Endothelial cell of umbilical vein (primary cell): ENCODE results near the gene C1QTNF4. TPM values are rescaled to one million over a fixed set of nuclear protein-coding genes. Genes with fewer than 3 reads are reported as not detected.

Source experiments
- BruUV-seq: library from RNA; stranded (reverse); fragments of 400-500 nt; replicated peaks from 2 replicates; lab custom pipeline; 2021; lab: Mats Ljungman, UMichigan
- CTCF ChIA-PET: fragments of 300-600, 350-600 bp; sonication (Branson Sonifier 250); formaldehyde crosslinking; loops from one replicate; lab custom pipeline; 2021; ENCODE audit warnings: antibody characterized with exemption, inconsistent platforms; lab: Charles Lee
- POLR2A ChIA-PET: fragments of 300-600, 350-600 bp; sonication (Branson Sonifier 250); formaldehyde crosslinking; loops from one replicate; lab custom pipeline; 2021; ENCODE audit warnings: antibody characterized with exemption, inconsistent platforms; lab: Charles Lee
- DNase-seq: peaks from one replicate; pipeline ENCODE4 v3.0.0-alpha.2; 2011; ENCODE audit warnings: low read depth, low spot score
- FAIRE-seq: peaks from 2 replicates; lab custom pipeline; 2011; peaks lifted over from hg19 to GRCh38; lab: Jason Lieb, UNC
- H2AFZ ChIP-seq: 2 replicates; pipeline ENCODE4 v1.6.0; 2012; ENCODE audit warnings: low read depth, low read length, control low read depth, inconsistent platforms
- H3K27ac ChIP-seq: 2 replicates; pipeline ENCODE4 v1.5.1; 2011; ENCODE audit warnings: low read depth, mild to moderate bottlenecking, control low read depth, low read length, moderate library complexity; ENCODE audit not compliant: insufficient read depth
- H3K27me3 ChIP-seq, 2 experiments: 2 replicates each; pipeline versions ENCODE4 v1.6.0 to v1.6.1; 2011; ENCODE audit warnings: low read length in 2 of 2, mixed read lengths in 1 of 2; ENCODE audit not compliant: control insufficient read depth in 2 of 2, insufficient read depth in 2 of 2
- H3K36me3 ChIP-seq, 2 experiments: 2 replicates in 1 of 2; 3 replicates in 1 of 2; pipeline ENCODE4 v1.5.1; 2011; ENCODE audit warnings: low read length in 2 of 2, mild to moderate bottlenecking in 1 of 2, moderate library complexity in 1 of 2; ENCODE audit not compliant: control insufficient read depth in 2 of 2, insufficient read depth in 2 of 2; ENCODE audit errors: extremely low read depth in 1 of 2
- H3K4me1 ChIP-seq: 3 replicates; pipeline ENCODE4 v1.5.1; 2011; ENCODE audit warnings: mild to moderate bottlenecking, low read length; ENCODE audit not compliant: control insufficient read depth, insufficient read depth; ENCODE audit errors: extremely low read depth
- H3K4me2 ChIP-seq: 2 replicates; pipeline ENCODE4 v1.6.1; 2011; ENCODE audit warnings: low read length, control low read depth, mixed read lengths; ENCODE audit not compliant: insufficient read depth
- H3K4me3 ChIP-seq, 3 experiments: fragments of 200-600 bp in 1 of 3; sonication (generic), shearing (Covaris generic) in 1 of 3; replicated peaks in 1 of 3; 2 replicates each; pipeline ENCODE4 v1.5.1; 2011 to 2016; ENCODE audit warnings: control low read depth in 3 of 3, low read length in 3 of 3, mild to moderate bottlenecking in 2 of 3, inconsistent platforms in 1 of 3, low read depth in 1 of 3, moderate library complexity in 1 of 3; ENCODE audit not compliant: insufficient read depth in 1 of 3
- H3K79me2 ChIP-seq: 2 replicates; pipeline ENCODE4 v1.6.0; 2012; ENCODE audit warnings: low read length, inconsistent platforms; ENCODE audit not compliant: control insufficient read depth, insufficient read depth
- H3K9ac ChIP-seq: replicated peaks from 2 replicates; pipeline ENCODE3; 2011; ENCODE audit warnings: low read length, control low read depth; ENCODE audit not compliant: insufficient read depth; ENCODE audit errors: extremely low read depth
- H3K9me1 ChIP-seq: replicated peaks from 3 replicates; pipeline ENCODE4 v1.6.0; 2011; ENCODE audit warnings: mild to moderate bottlenecking, low read length; ENCODE audit not compliant: control insufficient read depth, insufficient read depth; ENCODE audit errors: extremely low read depth
- H3K9me3 ChIP-seq: replicated peaks from 2 replicates; pipeline ENCODE4 v1.5.1; 2012; ENCODE audit warnings: low read length, inconsistent platforms; ENCODE audit not compliant: control insufficient read depth, insufficient read depth
- H4K20me1 ChIP-seq: replicated peaks from 2 replicates; pipeline ENCODE3; 2011; ENCODE audit warnings: mild to moderate bottlenecking, low read length; ENCODE audit not compliant: control insufficient read depth, insufficient read depth; ENCODE audit errors: extremely low read depth
- CTCF ChIP-seq, 2 donors: IDR thresholded peaks; 1 replicate in 1 of 2; 2 replicates in 1 of 2; pipeline ENCODE4 v1.5.1; 2011; ENCODE audit warnings: low read length in 2 of 2, mild to moderate bottlenecking in 2 of 2, moderate library complexity in 2 of 2, control low read depth in 1 of 2, inconsistent platforms in 1 of 2, low read depth in 1 of 2; ENCODE audit not compliant: insufficient read depth in 1 of 2; ENCODE audit errors: extremely low read depth in 1 of 2
- EZH2 ChIP-seq: IDR thresholded peaks from 2 replicates; pipeline ENCODE4 v1.6.1; 2012; ENCODE audit warnings: borderline replicate concordance, low read depth, mild to moderate bottlenecking, moderate library complexity, low read length, inconsistent platforms; ENCODE audit not compliant: severe bottlenecking
- FOS ChIP-seq: IDR thresholded peaks from 2 replicates; pipeline ENCODE4 v1.6.1; 2011; ENCODE audit warnings: mild to moderate bottlenecking, low read length, moderate library complexity, borderline replicate concordance; ENCODE audit not compliant: insufficient read depth
- GATA2 ChIP-seq: IDR thresholded peaks from 2 replicates; pipeline ENCODE4 v1.7.0; 2011; ENCODE audit warnings: low read depth, mild to moderate bottlenecking, moderate library complexity, mixed read lengths, low read length; ENCODE audit not compliant: insufficient read length, insufficient read depth
- JUN ChIP-seq: IDR thresholded peaks from 2 replicates; pipeline ENCODE4 v1.6.1; 2011; ENCODE audit warnings: borderline replicate concordance, low read depth; ENCODE audit not compliant: insufficient read length, insufficient read depth
- MAX ChIP-seq: IDR thresholded peaks from 2 replicates; pipeline ENCODE4 v1.6.1; 2011; ENCODE audit not compliant: insufficient read depth, insufficient read length
- MYC ChIP-seq: IDR thresholded peaks from one replicate; pipeline ENCODE4 v1.6.1; 2011; ENCODE audit warnings: mild to moderate bottlenecking, low read depth, low read length
- POLR2A ChIP-seq: IDR thresholded peaks from 2 replicates; pipeline ENCODE4 v1.6.1; 2012; ENCODE audit warnings: low read depth, mild to moderate bottlenecking, control low read depth, low read length
- POLR2AphosphoS5 ChIP-seq: IDR thresholded peaks from 2 replicates; pipeline ENCODE4 v1.6.1; 2012; ENCODE audit warnings: low read depth, mild to moderate bottlenecking, control low read depth, low read length, moderate library complexity; ENCODE audit not compliant: insufficient read depth
- dilution Hi-C: fragments of 300-500 bp; cut with MboI; formaldehyde crosslinking; loops from one replicate; pipeline ENCODE4 v1.15.0; 2019; ENCODE audit warnings: low sequenced_read_pairs; ENCODE audit not compliant: extremely low pct_ligation_motif_present
- intact Hi-C: fragments of 100-400 bp; cut with micrococcal nuclease; formaldehyde crosslinking; loops from one replicate; pipeline ENCODE4 v1.10.0; 2022
- polyA plus RNA-seq, 4 experiments: library from polyadenylated mRNA; depleted of rRNA in 3 of 4; stranded (reverse) in 3 of 4; unstranded in 1 of 4; fragments of >200 nt; gene quantifications; 2 replicates each; pipeline versions ENCODE4 v1.2.1 to v1.2.3, GENCODE V29; 2011 to 2012; ENCODE audit warnings: missing spikeins in 1 of 4
- total RNA-seq: library from RNA; stranded (reverse); gene quantifications from 2 replicates; pipeline ENCODE4 v1.2.3, GENCODE V29; 2021

Gene C1QTNF4
- total and polyA plus RNA-seq, 2 donors (not counting 3 experiments of a cell fraction or from before 2014, with no cell fraction given) = 1.7 to 5.4 TPM

- peaks cover 0 to 2% of the 10 kb centered on the region in 2 experiments for H3K36me3 ChIP-seq
- peak overlapping the region; percentile 26 for H3K4me2 ChIP-seq
- TF ChIP-seq CTCF (IDR thresholded peaks at IDR 0.05; ENCODE audit: extremely low read depth in 1 of 2, insufficient read depth in 1 of 2, low read depth in 1 of 2, low read length in 2 of 2) (no peak), EZH2 (no peak), JUN (no peak), FOS (no peak), POLR2A (no peak), MAX (no peak), GATA2 (no peak), POLR2AphosphoS5 (no peak), MYC (no peak)
- BruUV-seq = TSS peak; percentile 45
- no peaks in the 10 kb centered on the region for H3K9me1 ChIP-seq
- ChIA-PET POLR2A (interaction anchor here (0.6 to 0.7 kb wide), 2 partner anchors 10 to 230 kb away, joined by 3 to 16 read pairs; no protein-coding TSS in a partner anchor), CTCF (no interaction called here)
- no peaks in the 10 kb centered on the region for H3K27me3 ChIP-seq
- peak overlapping the region; percentile 38 to 87 (median 69) for H3K4me3 ChIP-seq
- H3K4me1 ChIP-seq = peaks cover 9% of the 10 kb centered on the region
- intact Hi-C loops (no loop called here), dilution Hi-C loops (no loop called here)
- peak overlapping the region; percentile 71 for H3K9ac ChIP-seq
- peaks cover 3% of the 10 kb centered on the region for H4K20me1 ChIP-seq
- H2AFZ ChIP-seq = peak overlapping the region; percentile 45
- peaks cover 33% of the 10 kb centered on the region for H3K79me2 ChIP-seq
- no peaks in the 10 kb centered on the region for H3K9me3 ChIP-seq
- FAIRE-seq (peak; percentile 4), DNase-seq (no peak)
- H3K27ac ChIP-seq = peak overlapping the region; percentile 56
Observed at GRCh38 chr11:47566149-47566698, 28.0 kb downstream of the C1QTNF4 start.
